Stimulated activated CD8-positive, alpha-beta memory T cell treated with anti-CD3 and anti-CD28 coated beads, Interleukin-4, amount 100 ng/mL, for 4 hours (primary cell): ENCODE measurements around the gene EEIG2.
"Not testable (repeated sequence)": the region's sequence is repeated elsewhere in the genome, so short reads cannot be mapped to it uniquely, and the experiment has no call there.

ENCODE experiments used
- DNase-seq, 2 donors: peaks; one replicate each; pipeline ENCODE4 v3.0.0-alpha.2; 2020; ENCODE audit warnings: low read depth in 2 of 2, low spot score in 1 of 2

The EEIG2 gene

DNA sequence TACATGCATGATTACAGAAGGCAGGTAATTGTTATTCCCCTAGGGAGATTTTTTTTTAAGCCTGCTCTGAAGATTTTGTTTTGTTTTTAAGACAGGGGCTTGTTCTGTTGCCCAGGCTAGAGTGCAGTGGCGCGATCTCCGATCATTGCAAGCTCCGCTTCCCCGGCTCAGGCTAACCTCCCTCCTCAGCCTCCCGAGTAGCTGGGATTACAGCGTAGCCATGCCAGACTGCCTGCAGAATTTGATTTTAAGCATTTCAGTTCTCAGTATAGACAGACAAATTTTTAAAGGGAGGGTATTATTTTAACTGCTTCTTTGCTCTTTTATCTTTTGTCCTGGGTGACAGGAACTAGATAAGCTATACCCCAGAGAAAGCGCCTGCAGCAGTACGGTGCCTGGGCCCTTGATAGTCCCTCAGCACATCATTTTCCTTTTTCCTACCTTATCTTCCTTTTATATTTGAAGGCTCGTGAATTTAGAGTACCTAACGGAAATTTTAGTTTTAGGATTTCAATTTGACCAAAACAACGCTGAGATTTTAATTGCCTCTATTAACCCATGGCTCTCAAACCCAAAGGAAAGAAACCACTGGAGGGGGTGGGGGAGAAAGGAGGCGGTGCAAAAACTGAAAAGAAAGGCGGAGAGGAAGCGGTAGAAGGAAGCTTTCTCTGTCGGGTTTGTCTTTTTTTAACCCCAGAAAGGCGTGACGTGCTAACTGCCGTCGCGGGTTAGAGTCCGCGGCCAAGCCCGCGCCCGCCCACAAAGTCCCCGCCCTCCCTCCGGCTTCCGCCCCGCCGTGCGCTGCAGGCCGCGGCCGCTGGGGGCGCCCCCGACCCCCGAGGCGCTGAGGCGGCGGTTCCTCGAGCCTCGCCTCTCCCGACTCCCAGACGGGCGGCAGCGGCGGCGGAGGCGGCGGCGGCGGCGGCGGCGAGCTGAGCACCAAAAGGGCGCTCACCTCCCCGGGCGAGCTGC, at the start of gene EEIG2:
Gene EEIG2, plus strand, starts transcription at position 886 of the 972 bp plus-strand sequence. CDS start 329 bp downstream, outside the sequence.
- peak; percentile 68 to 79 for DNase-seq

DNA sequence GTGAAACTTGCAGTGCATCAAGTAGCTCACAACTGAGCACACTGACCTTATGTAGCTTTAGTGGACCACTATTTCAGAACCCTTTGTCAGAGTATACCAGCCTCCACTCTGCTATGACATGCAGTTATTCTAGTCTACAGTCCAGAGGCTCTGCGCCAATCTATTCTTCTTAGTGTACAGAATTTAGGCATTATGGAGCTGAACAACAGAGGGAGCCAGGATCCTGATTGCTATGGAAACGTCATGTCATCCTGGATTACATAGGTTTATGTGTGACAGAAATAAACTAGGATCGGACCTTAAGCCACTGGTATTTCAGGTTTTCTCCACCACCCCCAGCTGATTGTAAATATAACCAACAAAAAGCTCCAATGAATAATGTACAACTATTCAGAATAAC, 48.1 kb upstream of the EEIG2 start:
- no peak for DNase-seq

DNA sequence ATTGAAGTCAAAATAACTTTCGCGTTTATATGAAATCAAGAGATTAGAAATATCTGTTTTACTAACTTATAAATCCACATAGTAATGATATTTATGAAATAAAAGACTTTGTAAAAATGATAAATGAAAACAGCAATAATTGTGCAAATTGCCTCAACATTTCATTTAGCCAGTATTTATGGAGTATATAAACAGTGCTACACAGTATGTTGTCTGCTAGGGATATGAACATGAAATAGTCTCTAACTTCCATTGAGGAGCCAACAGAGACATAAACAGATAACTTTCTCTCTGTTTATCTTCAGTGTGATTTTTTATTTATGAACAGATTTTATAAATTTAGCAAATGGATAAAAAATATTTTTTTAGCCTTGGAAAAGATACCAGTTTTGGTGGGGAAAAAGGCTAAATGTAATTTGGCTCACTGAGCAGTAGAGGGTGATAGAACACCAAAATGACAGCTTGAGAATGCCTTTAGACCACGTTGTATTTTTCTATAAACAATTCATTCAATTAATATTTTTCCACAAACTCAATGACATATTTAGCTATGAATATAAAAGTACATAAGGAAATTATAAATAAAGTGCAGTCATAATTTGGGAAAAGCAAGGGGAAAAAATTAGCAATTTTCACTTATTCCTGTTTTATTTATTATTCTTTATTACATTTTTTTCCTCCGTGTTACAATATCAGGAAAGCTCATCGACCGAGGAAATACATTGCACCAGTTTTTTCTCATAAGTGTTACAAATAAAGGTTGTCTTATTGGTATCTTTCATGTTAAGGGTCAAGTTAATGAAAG, 47.5 kb upstream of the EEIG2 start:
- DNase-seq: no peak

DNA sequence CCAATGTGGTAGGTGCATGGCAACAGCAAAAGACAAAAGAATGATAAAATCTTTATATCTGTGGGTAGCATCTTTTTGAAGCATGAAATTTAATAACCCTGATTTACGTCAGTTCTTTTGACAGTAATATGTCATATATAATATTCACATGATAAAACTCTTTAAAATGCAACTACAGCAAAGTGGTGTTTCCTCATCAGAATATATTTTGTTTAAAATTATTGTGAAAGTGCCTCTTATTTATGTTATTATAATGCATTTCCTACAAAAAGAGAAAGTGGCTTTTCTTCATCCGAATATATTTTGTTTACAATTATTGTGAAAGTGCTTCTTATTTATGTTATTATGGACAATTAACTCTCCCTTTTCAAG, 46.9 kb upstream of the EEIG2 start:
- no peak for DNase-seq

DNA sequence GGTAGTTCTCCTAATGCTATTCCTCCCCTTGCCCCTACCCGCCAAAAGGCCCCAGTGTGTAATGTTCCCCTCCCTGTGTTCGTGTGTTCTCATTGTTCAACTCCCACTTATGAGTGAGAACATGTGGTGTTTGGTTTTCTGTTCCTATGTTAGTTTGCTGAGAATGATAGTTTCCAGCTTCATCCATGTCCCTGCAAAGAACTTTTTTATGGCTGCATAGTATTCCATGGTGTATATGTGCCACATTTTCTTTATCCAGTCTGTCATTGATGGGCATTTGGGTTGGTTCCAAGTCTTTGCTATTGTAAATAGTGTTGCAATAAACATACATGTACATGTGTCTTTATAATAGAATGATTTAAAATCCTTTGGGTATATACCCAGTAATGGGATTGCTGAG, 46.0 kb upstream of the EEIG2 start:
- DNase-seq: not testable (repeated sequence)

DNA sequence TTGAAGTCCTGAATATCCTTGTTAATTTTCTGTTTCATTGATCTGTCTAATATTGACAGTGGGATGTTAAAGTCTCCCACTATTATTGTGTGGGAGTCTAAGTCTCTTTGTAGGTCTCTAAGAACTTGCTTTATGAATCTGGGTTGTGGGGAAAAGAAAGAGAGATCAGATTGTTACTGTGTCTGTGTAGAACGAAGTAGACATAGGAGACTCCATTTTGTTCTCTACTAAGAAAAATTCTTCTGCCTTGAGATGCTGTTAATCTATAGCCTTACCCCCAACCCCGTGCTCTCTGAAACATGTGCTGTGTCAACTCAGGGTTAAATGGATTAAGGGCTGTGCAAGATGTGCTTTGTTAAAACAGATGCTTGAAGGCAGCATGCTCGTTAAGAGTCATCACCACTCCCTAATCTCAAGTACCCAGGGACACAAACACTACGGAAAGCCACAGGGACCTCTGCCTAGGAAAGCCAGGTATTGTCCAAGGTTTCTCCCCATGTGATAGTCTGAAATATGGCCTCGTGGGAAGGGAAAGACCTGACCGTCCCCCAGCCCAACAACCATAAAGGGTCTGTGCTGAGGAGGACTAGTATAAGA, 42.5 kb upstream of the EEIG2 start:
- DNase-seq: not testable (repeated sequence)

DNA sequence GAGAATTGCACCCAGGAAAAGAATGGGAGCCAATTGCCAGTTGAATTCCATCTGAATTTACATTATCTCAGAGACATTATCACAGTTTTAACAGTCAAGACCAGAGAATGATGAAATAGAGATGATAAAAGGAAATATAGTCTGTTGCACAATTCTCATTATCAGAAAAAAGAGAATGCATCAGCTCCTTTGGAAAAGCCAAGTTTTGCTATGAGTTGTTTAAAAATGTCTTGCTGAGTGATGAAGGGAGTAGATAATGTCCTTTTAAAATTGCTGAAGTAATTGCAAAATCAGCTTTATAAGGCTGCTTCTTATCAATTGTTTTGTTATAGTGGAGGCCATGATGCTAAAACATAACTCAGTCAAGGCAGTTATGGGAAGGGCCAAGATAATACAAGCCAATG, 37.9 kb upstream of the EEIG2 start:
- no peak for DNase-seq

DNA sequence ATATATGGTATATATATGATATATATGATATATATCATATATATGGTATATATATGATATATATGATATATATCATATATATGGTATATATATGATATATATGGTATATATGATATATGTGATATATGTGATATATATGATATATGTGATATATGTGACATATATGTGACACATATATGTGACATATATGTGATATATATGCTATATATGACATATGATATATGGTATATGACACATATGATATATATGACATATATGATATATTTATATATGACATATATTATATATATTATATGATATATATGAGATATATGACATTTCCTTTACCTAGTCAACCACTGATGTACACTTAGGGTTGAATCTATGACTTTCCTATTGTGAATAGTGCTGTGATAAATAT, 36.1 kb upstream of the EEIG2 start:
- no peak for DNase-seq

DNA sequence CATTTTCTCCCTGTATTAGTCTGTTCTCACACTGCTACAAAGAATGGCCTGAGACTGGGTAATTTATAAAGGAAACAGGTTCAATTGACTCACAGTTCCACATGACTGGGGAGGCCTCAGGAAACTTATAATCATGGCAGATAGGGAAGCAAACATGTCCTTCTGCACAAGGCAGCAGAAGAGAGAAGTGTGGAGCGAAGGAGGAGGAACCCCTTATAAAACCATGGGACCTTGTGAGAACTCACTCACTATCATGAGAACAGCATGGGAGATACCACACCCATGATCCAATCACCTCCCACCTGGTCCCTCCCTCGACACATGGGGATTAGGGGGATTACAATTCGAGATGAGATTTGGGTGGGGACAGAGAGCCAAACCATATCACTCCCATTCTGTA, 35.2 kb upstream of the EEIG2 start:
- no peak for DNase-seq

DNA sequence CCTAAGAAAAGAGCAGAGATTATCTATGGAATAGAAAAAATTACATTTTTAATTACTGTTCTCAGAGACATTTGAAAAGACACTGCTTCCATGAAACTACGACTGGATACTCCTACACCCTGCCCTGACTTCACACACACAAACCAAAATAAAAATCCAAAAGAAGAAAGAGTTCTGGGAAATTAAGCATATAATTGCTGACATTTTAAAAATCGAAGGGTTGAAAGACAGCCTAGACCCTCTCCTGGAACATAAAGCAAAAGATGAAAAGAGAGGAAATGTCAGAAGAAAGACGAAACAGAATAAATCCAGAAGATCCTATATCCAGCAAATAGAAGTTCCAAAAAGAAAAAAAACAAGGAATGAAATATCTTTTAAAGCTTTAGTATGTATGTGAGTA, 32.8 kb upstream of the EEIG2 start:
- DNase-seq: no peak

DNA sequence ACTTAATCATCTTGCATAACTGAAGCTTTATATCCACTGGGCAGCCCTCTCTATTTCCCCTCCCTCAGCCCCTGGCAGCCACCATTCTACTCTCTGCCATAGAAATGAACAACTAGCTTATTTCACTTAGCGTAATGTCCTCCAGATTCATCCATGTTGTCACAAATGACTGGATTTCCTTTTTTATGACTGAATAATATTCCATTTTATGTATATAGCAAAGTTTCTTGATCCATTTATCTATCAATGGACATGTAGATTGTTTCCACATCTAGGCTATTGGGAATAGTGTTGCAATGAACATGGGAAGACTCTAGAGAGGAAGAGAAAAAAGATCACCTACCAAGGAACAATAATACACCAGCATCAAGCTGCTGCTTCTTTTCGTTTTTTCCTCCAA, 32.1 kb upstream of the EEIG2 start:
- no peak for DNase-seq

DNA sequence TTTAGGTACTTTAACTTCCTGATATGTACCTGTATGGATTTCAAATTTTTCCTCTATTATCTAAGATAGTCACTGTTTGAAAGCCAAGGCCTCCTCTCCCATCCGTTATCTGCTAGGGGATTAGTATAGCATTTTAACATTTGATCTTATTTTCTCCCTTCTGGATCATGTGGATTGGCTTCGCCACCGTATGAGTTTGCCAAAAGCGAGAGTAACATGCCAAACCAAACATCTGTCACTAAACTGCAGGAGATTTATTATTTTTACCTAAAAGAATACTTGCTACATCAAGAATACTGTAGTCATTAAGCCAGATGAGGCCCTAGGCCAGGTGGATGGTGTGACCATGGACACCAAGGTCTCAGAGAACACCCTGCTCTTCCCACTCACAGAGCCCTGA, 28.5 kb upstream of the EEIG2 start:
- no peak for DNase-seq

DNA sequence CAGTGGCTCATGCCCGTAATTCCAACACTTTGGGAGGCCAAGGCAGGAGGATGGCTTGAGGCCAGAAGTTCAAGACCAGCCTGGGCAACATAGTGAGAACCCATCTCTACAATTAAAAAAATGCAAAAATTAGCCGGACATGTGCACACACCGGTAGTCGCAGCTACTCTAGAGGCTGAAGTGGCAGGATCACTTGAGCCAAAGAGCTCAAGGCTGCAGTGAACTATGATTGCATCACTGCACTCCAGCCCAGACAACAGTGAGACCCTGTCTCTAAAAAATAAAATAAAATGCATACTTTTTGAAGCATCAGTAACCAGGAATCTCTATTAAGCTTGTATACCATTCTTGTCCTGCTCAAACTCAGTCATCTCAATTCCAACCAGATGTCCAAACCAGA, 27.2 kb upstream of the EEIG2 start:
- DNase-seq: no peak

DNA sequence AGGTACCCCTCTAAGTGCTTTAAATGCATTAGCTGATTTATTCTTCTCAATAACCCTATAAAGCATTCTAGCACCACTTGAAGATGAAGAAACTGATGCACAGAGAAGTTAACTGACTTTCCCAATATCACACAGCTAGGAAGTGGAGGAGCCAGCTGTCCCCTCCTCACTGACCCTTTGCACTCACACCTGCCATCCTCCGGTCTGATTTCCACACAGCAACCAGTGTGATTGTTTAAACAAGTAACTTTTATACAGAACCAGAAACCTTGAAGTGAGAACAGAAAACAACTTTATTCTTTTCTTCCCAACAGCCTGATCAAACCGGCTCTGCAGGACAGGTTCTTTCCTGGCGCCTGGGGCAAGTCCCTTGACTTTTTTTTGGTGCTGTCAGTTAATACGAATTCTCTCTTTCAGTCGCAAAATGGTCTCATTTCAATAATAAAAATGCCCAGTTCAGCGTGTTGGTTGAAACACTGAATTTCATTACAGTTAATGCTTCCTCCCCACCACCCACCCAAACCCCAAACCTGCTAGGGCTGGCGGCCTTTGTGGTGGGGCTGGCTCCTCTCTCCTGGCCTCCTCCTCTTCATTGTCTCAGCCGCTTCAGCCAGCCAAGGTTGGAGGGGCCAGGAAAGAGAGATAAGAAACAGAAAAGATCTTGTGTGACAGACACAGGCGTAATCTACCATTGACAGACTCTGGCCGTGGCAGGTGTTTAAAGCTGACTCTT, 26.4 kb upstream of the EEIG2 start:
- no peak for DNase-seq

DNA sequence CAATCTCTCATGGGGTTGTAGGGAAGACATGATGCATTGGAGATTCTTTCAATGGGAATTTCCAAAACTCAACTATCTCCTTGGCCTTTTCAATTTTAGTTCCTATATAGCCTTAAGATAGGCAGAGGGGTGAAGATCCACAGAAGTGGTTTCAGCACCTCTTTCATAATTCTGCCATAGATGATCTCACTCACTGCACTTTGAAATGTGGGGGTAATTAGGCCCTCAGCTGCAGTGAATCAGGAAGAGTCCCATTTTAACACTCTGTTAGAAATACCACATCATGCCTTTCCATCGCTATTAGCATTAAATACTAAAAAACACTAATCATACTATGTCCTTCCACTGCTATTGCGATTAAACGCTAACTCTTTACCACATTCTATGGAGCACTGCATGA, 25.1 kb upstream of the EEIG2 start:
- DNase-seq: no peak

DNA sequence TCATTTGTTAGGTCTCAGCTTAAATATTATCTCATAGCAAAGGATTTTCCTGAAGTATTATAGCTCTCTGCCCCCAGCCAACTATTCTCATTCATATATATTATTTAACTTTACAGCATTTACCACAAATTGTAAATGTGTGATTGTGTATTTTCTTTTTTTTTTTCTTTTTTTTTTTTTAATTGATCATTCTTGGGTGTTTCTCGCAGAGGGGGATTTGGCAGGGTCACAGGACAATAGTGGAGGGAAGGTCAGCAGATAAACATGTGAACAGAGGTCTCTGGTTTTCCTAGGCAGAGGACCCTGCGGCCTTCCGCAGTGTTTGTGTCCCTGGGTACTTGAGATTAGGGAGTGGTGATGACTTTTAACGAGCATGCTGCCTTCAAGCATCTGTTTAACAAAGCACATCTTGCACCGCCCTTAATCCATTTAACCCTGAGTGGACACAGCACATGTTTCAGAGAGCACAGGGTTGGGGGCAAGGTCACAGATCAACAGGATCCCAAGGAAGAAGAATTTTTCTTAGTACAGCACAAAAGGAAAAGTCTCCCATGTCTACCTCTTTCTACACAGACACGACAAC, 24.5 kb upstream of the EEIG2 start:
- not testable (repeated sequence) for DNase-seq

DNA sequence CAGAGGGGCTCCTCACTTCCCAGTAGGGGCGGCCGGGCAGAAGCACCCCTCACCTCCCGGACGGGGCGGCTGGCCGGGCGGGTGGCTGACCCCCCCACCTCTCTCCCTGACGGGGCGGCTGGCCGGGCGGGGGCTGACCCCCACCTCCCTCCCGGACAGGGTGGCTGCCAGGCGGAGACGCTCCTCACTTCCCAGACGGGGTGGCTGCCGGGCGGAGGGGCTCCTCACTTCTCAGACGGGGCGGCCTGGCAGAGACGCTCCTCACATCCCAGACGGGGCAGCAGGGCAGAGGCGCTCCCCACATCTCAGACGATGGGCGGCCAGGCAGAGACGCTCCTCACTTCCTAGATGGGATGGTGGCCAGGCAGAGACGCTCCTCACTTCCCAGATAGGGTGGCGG, 23.9 kb upstream of the EEIG2 start:
- not testable (repeated sequence) for DNase-seq

DNA sequence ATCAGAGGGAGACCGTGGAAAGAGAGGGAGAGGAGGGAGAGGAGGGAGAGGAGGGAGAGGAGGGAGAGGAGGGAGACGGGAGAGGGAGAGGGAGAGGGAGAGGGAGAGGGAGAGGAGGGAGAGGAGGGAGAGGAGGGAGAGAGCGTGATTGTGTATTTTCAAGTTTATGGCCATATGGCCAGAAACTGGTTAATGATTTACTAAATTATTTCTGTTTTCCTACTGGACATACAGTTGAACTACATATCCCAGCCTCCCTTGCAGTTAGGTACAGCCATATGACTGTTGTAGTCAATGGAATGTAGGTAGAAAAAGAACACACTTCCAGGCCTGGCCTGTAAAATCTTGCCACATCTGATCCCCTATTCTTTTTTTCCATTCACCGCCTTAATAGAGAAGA, 23.1 kb upstream of the EEIG2 start:
- DNase-seq: not testable (repeated sequence)

DNA sequence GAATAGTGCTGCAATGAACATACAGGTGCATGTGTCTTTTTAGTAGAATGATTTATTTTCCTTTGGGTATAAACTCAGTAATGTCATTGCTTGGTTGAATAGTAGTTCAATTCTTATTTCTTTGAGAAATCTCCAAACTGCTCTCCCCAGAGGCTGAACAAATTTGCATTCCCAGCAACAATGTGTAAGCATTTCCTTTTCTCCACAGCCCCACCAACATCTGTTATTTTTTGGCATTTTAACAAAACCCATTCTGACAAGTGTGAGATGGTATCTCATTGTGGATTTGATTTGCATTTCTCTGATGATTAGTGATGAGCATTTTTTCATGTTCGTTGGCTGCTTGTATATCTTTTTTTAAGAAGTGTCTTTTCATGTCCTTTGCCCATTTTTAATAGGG, 21.9 kb upstream of the EEIG2 start:
- no peak for DNase-seq

DNA sequence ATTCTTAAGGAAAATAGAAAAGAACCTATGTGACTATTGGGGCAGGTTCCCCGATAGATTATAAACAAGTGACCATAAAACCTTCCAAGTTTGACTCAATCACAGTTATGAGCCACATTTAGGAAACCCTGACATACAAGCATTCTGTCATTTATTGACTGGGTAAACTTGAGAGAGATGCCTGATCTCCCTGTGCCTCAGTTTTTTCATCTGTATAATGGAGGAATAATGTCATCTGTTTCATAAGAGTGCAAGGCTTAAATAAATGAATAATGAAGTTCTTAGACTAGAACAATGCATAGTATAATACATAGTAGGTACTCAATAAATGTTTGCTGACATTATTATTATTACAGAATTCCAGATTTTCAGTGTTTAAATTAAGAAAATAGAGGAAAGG, 18.9 kb upstream of the EEIG2 start:
- DNase-seq: no peak

DNA sequence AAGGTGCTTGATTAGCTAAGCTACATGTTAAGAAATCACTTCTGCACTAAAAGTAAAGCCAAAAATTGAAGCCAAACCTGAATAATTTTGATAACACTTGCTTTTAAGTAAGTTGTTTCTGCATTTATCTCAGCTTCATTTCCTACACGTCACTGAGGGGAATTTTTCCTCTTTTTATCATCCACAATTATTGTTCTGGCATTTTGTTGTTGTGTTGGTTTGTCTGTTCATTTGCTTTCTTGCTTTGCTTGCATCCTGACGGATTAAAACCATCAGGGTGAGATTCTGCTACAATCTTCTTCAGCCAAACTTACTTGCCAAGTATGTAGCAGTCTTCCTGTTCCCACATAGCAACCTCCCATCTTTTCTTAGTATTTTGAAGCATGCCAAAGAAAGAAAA, 18.0 kb upstream of the EEIG2 start:
- no peak for DNase-seq
